ENCODE results near the gene INSIG1. TPM values are rescaled to one million over a fixed set of nuclear protein-coding genes. Genes with fewer than 3 reads are reported as not detected.
A peak's percentile ranks its signal among the peaks of the same experiment; 100 is the strongest.

Gene INSIG1
- total RNA-seq, 1 donor from 2014 or later = 55.7 TPM

- no peaks in the 10 kb centered on the region for H3K36me3 ChIP-seq (ENCODE audit: insufficient read depth, low read length)
- H3K27me3 ChIP-seq (ENCODE audit: insufficient read depth, low read length) = peaks cover 4% of the 10 kb centered on the region
- no peaks in the 10 kb centered on the region for H3K9me3 ChIP-seq (ENCODE audit: insufficient read depth, low read depth, low read length)
- Mint-ChIP-seq H3K36me3 (ENCODE audit: low read depth, unreplicated experiment) (no peaks in the 10 kb centered on the region), H3K27me3 (ENCODE audit: low read depth, unreplicated experiment) (peaks cover 6% of the 10 kb centered on the region), H3K4me3 (ENCODE audit: unreplicated experiment) (no peak overlapping the region), H3K9me3 (ENCODE audit: unreplicated experiment) (peaks cover 2% of the 10 kb centered on the region), H3K4me1 (ENCODE audit: low read depth, unreplicated experiment) (no peaks in the 10 kb centered on the region), H3K27ac (ENCODE audit: unreplicated experiment) (no peak overlapping the region)
- H2AFZ ChIP-seq (ENCODE audit: low read depth, low read length) = no peak overlapping the region
- H3K79me2 ChIP-seq (ENCODE audit: insufficient read depth, low read length) = no peaks in the 10 kb centered on the region
- no peak overlapping the region for H3K9ac ChIP-seq (ENCODE audit: low read length)
- TF ChIP-seq EZH2 (IDR thresholded peaks at IDR 0.05; ENCODE audit: insufficient read depth, low read length) = no peak
- no peak for TF ChIP-seq CTCF (IDR thresholded peaks at IDR 0.05; ENCODE audit: insufficient read depth, low read depth, low read length)
- no peaks in the 10 kb centered on the region for H3K4me1 ChIP-seq (ENCODE audit: insufficient read depth, low read length)
- H3K4me2 ChIP-seq (ENCODE audit: low read length) = no peak overlapping the region
- DNase-seq (ENCODE audit: low read depth) = no peak
- H3K27ac ChIP-seq (ENCODE audit: low read depth, low read length) = no peak overlapping the region
- FAIRE-seq = no peak
- no peak overlapping the region for H3K4me3 ChIP-seq (ENCODE audit: insufficient read depth, low read depth, low read length)
- H4K20me1 ChIP-seq (ENCODE audit: insufficient read depth, low read length) = no peaks in the 10 kb centered on the region
Observed at GRCh38 chr7:155317114-155317434, 19.4 kb downstream of the INSIG1 start.

- H3K36me3 Mint-ChIP-seq (ENCODE audit: low read depth, unreplicated experiment) = no peaks in the 10 kb centered on the region
- no peak overlapping the region for H3K27ac Mint-ChIP-seq (ENCODE audit: unreplicated experiment)
- FAIRE-seq = no peak
- Histone ChIP-seq H3K27me3 (ENCODE audit: insufficient read depth, low read length) (peaks cover 4% of the 10 kb centered on the region), H4K20me1 (ENCODE audit: insufficient read depth, low read length) (no peaks in the 10 kb centered on the region), H2AFZ (ENCODE audit: low read depth, low read length) (no peak overlapping the region), H3K36me3 (ENCODE audit: insufficient read depth, low read length) (no peaks in the 10 kb centered on the region), H3K27ac (ENCODE audit: low read depth, low read length) (no peak overlapping the region), H3K4me1 (ENCODE audit: insufficient read depth, low read length) (no peaks in the 10 kb centered on the region), H3K9me3 (ENCODE audit: insufficient read depth, low read depth, low read length) (no peaks in the 10 kb centered on the region), H3K9ac (ENCODE audit: low read length) (no peak overlapping the region), H3K79me2 (ENCODE audit: insufficient read depth, low read length) (no peaks in the 10 kb centered on the region), H3K4me2 (ENCODE audit: low read length) (no peak overlapping the region), H3K4me3 (ENCODE audit: insufficient read depth, low read depth, low read length) (no peak overlapping the region)
- no peaks in the 10 kb centered on the region for H3K4me1 Mint-ChIP-seq (ENCODE audit: low read depth, unreplicated experiment)
- peaks cover 3% of the 10 kb centered on the region for H3K9me3 Mint-ChIP-seq (ENCODE audit: unreplicated experiment)
- peaks cover 6% of the 10 kb centered on the region for H3K27me3 Mint-ChIP-seq (ENCODE audit: low read depth, unreplicated experiment)
- no peak overlapping the region for H3K4me3 Mint-ChIP-seq (ENCODE audit: unreplicated experiment)
- TF ChIP-seq EZH2 (IDR thresholded peaks at IDR 0.05; ENCODE audit: insufficient read depth, low read length) (no peak), CTCF (IDR thresholded peaks at IDR 0.05; ENCODE audit: insufficient read depth, low read depth, low read length) (no peak)
- DNase-seq (ENCODE audit: low read depth) = no peak
Observed at GRCh38 chr7:155318245-155318644, 20.6 kb downstream of the INSIG1 start.

GRCh38 chr7:155322530-155322929, 24.9 kb downstream of the INSIG1 start:
- Histone ChIP-seq H3K9ac (ENCODE audit: low read length) (no peak overlapping the region), H3K4me2 (ENCODE audit: low read length) (no peak overlapping the region), H3K9me3 (ENCODE audit: insufficient read depth, low read depth, low read length) (no peaks in the 10 kb centered on the region), H3K79me2 (ENCODE audit: insufficient read depth, low read length) (no peaks in the 10 kb centered on the region), H3K27ac (ENCODE audit: low read depth, low read length) (no peak overlapping the region), H3K4me3 (ENCODE audit: insufficient read depth, low read depth, low read length) (no peak overlapping the region), H2AFZ (ENCODE audit: low read depth, low read length) (no peak overlapping the region), H3K4me1 (ENCODE audit: insufficient read depth, low read length) (no peaks in the 10 kb centered on the region), H3K36me3 (ENCODE audit: insufficient read depth, low read length) (no peaks in the 10 kb centered on the region), H4K20me1 (ENCODE audit: insufficient read depth, low read length) (no peaks in the 10 kb centered on the region), H3K27me3 (ENCODE audit: insufficient read depth, low read length) (peaks cover 3% of the 10 kb centered on the region)
- H3K27ac Mint-ChIP-seq (ENCODE audit: unreplicated experiment) = no peak overlapping the region
- TF ChIP-seq EZH2 (IDR thresholded peaks at IDR 0.05; ENCODE audit: insufficient read depth, low read length) (no peak), CTCF (IDR thresholded peaks at IDR 0.05; ENCODE audit: insufficient read depth, low read depth, low read length) (no peak)
- no peaks in the 10 kb centered on the region for H3K4me1 Mint-ChIP-seq (ENCODE audit: low read depth, unreplicated experiment)
- FAIRE-seq = no peak
- no peak overlapping the region for H3K4me3 Mint-ChIP-seq (ENCODE audit: unreplicated experiment)
- peak; percentile 10 for DNase-seq (ENCODE audit: low read depth)
- H3K9me3 Mint-ChIP-seq (ENCODE audit: unreplicated experiment) = peaks cover 2% of the 10 kb centered on the region
- no peaks in the 10 kb centered on the region for H3K36me3 Mint-ChIP-seq (ENCODE audit: low read depth, unreplicated experiment)
- H3K27me3 Mint-ChIP-seq (ENCODE audit: low read depth, unreplicated experiment) = peaks cover 20% of the 10 kb centered on the region

Measured in astrocyte (in vitro differentiated cells and primary cell).